Stimulated activated naive CD8-positive, alpha-beta T cell treated with anti-CD3 and anti-CD28 coated beads, Interleukin-15, Interleukin-2, amounts not matched to agents 100 ng/mL and 50 ng/mL, for 24 hours (primary cell): ENCODE results near the gene IER3IP1.
"Not testable (repeated sequence)": the region's sequence is repeated elsewhere in the genome, so short reads cannot be mapped to it uniquely, and the experiment has no call there.

ENCODE experiments used
- H3K27ac Mint-ChIP-seq: one replicate; pipeline ENCODE4 v1.8.0; 2021; ENCODE audit warnings: mild to moderate bottlenecking, mixed read lengths
- H3K27me3 Mint-ChIP-seq: one replicate; pipeline ENCODE4 v1.8.0; 2021; ENCODE audit warnings: mixed read lengths
- H3K36me3 Mint-ChIP-seq: one replicate; pipeline ENCODE4 v1.8.0; 2021; ENCODE audit warnings: low read depth, mixed read lengths
- H3K4me1 Mint-ChIP-seq: one replicate; pipeline ENCODE4 v1.8.0; 2021; ENCODE audit warnings: low read depth, mixed read lengths
- H3K4me3 Mint-ChIP-seq: one replicate; pipeline ENCODE4 v1.8.0; 2021; ENCODE audit warnings: mild to moderate bottlenecking, mixed read lengths
- H3K9me3 Mint-ChIP-seq: one replicate; pipeline ENCODE4 v1.8.0; 2021; ENCODE audit warnings: mixed read lengths

Gene IER3IP1, protein sequence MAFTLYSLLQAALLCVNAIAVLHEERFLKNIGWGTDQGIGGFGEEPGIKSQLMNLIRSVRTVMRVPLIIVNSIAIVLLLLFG

DNA sequence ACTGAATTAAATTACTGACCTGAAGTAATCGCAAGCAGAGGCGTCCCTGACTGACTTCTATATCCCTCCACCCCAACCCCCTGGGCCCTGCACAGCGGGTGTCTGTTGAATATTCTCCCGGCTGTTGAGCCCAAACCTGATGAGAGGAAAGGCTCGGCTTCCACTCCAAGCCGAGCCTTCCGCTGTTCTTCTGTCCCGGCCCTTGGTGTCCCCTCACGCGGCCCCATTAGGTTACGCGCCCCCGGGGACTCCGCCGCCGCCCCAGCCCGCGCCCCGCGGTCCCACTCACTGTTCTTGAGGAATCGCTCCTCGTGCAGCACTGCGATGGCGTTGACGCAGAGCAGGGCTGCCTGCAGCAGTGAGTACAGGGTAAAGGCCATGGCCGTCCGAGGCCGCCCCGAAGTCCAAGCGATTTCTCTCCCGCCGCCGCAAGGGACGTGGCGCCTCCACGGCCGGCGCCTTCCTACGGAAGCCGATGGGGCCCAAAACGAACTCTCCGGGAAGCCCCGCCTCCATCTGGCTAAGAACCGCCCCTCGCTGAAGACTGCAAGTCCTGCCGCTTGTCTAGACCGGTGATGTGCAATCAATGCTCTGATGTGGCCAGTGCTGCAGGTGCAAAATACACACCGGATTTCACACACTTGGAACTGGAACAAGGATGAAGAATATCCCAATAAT, at the start of gene IER3IP1:
Gene IER3IP1, minus strand, starts transcription at position 467 of the 678 bp plus-strand sequence. Its CDS starts 87 bp downstream, at position 380.
- H3K36me3 Mint-ChIP-seq = no peaks in the 10 kb centered on the region
- H3K9me3 Mint-ChIP-seq = no peaks in the 10 kb centered on the region
- H3K27me3 Mint-ChIP-seq = no peaks in the 10 kb centered on the region
- H3K27ac Mint-ChIP-seq = no peak within 1 kb of the TSS
- peak within 1 kb of the TSS; percentile 7 for H3K4me3 Mint-ChIP-seq
- H3K4me1 Mint-ChIP-seq = peaks cover 3% of the 10 kb centered on the region

- Mint-ChIP-seq H3K27ac (no peak overlapping the region), H3K9me3 (no peaks in the 10 kb centered on the region), H3K27me3 (peaks cover 56% of the 10 kb centered on the region)
These were observed 39.5 kb upstream of the IER3IP1 start for GRCh38 chr18:47215554-47216138.

DNA sequence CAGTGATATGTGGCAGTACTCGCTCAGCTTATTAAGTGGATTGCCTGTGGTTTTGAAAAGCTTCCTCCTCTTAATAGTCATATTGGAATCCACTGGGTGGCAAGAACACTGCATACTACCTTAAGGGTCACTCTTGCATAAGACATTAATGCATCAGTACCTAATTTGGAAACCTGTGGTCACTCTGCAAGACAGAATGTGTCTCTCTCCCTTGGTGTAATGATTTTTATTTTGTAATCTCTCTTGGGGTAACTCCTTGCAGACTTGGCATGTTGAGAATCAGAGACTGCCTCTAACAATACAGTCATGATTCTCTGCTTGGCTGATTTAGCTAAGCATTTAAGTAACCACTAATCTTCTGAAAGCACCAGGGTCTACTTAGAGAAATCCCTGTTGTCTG, 33.0 kb upstream of the IER3IP1 start:
- Mint-ChIP-seq H3K27me3 (peaks cover 35% of the 10 kb centered on the region), H3K4me1 (no peaks in the 10 kb centered on the region), H3K36me3 (no peaks in the 10 kb centered on the region), H3K9me3 (no peaks in the 10 kb centered on the region), H3K4me3 (no peak overlapping the region), H3K27ac (no peak overlapping the region)

More at GRCh38 chr18:47215554-47216138, 39.5 kb upstream of the IER3IP1 start:
- Mint-ChIP-seq H3K36me3 (no peaks in the 10 kb centered on the region), H3K4me1 (no peaks in the 10 kb centered on the region), H3K4me3 (no peak overlapping the region)

DNA sequence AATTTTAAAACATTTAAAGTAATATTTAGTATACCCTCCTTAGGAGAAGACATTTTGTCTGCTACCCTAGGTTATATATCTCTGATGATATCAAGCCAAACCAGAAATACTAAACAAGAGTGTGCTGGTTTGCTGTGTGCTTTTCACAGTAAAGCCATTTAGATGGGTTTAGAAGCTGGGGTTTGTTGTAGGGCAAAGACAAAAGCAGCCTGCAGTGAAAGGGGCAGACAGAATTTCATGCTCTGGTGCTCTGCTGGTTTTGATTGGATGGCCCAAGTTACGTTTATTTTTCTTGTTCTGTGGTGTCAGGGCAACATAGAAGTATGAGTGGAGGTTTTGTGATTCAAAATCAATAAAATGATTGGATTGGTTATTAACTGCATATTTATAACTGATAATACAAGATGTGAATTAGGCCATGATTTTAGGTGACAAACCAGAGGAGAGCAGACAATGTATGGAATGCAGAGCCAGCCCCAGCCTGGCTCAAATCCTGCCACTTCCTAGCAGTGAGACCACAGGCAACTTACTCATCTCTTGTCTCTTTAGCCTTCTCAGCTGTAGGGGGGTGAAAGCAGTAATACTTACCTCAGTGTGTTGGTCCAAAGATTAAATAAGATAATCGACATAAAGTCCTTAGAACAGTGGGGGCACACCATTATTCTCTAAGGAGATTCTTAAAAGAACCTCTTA, 30.9 kb upstream of the IER3IP1 start:
- Mint-ChIP-seq H3K36me3 (no peaks in the 10 kb centered on the region), H3K27ac (no peak overlapping the region), H3K4me3 (no peak overlapping the region), H3K27me3 (peaks cover 26% of the 10 kb centered on the region), H3K4me1 (no peaks in the 10 kb centered on the region), H3K9me3 (no peaks in the 10 kb centered on the region)

GRCh38 chr18:47204908-47205522, 28.9 kb upstream of the IER3IP1 start:
- Mint-ChIP-seq H3K9me3 (no peaks in the 10 kb centered on the region), H3K27me3 (peaks cover 18% of the 10 kb centered on the region), H3K4me3 (no peak overlapping the region), H3K36me3 (no peaks in the 10 kb centered on the region), H3K4me1 (no peaks in the 10 kb centered on the region), H3K27ac (no peak overlapping the region)

DNA sequence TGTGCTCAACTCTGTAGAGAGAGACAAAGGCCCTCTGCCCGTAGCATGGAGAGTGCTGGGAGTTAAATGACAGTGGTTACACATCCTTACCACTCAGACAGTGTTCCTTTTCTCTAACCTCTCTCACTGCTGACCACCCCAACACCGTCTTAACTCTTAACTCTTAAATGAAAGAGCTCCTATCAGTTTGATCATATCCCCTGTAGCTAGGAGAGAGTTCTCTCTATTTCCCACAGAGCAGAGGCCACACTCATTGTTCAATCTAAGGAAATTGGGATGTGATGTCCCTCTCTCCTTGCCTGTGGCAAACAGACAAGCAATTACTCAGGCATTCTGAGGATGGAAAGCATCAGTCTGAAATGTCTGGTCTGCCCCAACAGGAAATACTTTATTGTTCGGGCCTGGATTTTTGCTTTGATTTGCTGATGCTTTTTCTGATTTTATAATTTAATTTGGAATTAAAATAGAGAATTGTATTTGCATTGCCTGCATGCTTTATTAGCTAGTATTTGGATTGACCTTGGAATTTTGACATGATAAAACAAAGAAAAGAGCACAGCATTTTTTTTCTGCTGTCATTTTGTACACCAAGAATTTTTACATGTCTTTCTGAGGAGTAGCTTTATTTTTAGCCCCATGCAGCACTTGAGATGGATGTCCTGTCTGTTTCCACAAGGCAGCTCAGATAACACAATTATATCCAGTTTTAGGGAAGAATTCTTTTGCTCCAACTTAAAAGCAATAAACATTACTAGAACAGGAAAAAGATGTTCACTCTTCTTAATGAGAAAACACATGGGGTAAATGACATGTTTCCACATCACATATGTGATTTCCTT, 27.7 kb upstream of the IER3IP1 start:
- Mint-ChIP-seq H3K27ac (no peak overlapping the region), H3K27me3 (peaks cover 8% of the 10 kb centered on the region)

GRCh38 chr18:47195961-47196360, 19.8 kb upstream of the IER3IP1 start:
- not testable (repeated sequence) for H3K36me3 Mint-ChIP-seq, H3K4me3 Mint-ChIP-seq, H3K9me3 Mint-ChIP-seq, H3K4me1 Mint-ChIP-seq, H3K27ac Mint-ChIP-seq
- H3K27me3 Mint-ChIP-seq = peaks cover 33% of the 10 kb centered on the region

More for the DNA sequence above, 27.7 kb upstream of the IER3IP1 start:
- no peaks in the 10 kb centered on the region for H3K36me3 Mint-ChIP-seq
- H3K4me3 Mint-ChIP-seq = no peak overlapping the region
- no peaks in the 10 kb centered on the region for H3K9me3 Mint-ChIP-seq
- no peaks in the 10 kb centered on the region for H3K4me1 Mint-ChIP-seq

GRCh38 chr18:47191961-47192360, 15.8 kb upstream of the IER3IP1 start:
- Mint-ChIP-seq H3K27ac (no peak overlapping the region), H3K4me3 (no peak overlapping the region), H3K36me3 (no peaks in the 10 kb centered on the region), H3K4me1 (peaks cover 4% of the 10 kb centered on the region), H3K27me3 (peaks cover 45% of the 10 kb centered on the region), H3K9me3 (no peaks in the 10 kb centered on the region)

DNA sequence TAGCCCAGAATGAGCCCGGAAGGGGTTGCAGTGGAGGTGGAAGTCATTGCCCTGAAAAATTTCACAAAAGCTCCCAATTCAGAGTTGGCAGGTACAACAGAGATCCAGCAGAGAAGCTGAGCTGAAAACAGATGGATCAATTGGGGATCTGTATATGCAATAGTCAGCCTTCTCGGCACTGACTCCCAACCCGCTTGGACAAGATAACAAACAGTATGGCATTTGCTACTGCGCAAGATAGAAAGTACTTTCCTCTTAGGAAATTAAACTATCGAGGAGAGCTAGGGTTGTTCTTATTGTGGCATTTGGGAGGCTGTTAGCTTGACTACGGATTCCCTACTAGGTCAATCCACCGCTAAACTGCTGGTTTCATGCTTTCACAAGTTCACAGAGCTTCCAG, 11.6 kb upstream of the IER3IP1 start:
- Mint-ChIP-seq H3K4me1 (no peaks in the 10 kb centered on the region), H3K36me3 (no peaks in the 10 kb centered on the region), H3K27me3 (peaks cover 38% of the 10 kb centered on the region), H3K9me3 (peaks cover 16% of the 10 kb centered on the region), H3K27ac (no peak overlapping the region), H3K4me3 (no peak overlapping the region)

- no peak overlapping the region for H3K27ac Mint-ChIP-seq
- no peaks in the 10 kb centered on the region for H3K4me1 Mint-ChIP-seq
- no peaks in the 10 kb centered on the region for H3K36me3 Mint-ChIP-seq
- H3K27me3 Mint-ChIP-seq = peaks cover 27% of the 10 kb centered on the region
- H3K9me3 Mint-ChIP-seq = peaks cover 16% of the 10 kb centered on the region
- H3K4me3 Mint-ChIP-seq = no peak overlapping the region
These were observed 8.4 kb upstream of the IER3IP1 start for GRCh38 chr18:47184419-47185050.

- H3K36me3 Mint-ChIP-seq, H3K4me3 Mint-ChIP-seq, H3K27ac Mint-ChIP-seq, H3K4me1 Mint-ChIP-seq: not testable (repeated sequence)
- H3K27me3 Mint-ChIP-seq = peaks cover 18% of the 10 kb centered on the region
- peaks cover 16% of the 10 kb centered on the region for H3K9me3 Mint-ChIP-seq
These were observed 6.0 kb upstream of the IER3IP1 start for GRCh38 chr18:47182156-47182555.

GRCh38 chr18:47180765-47181164, 4.6 kb upstream of the IER3IP1 start:
- H3K4me1 Mint-ChIP-seq = peaks cover 3% of the 10 kb centered on the region
- peaks cover 16% of the 10 kb centered on the region for H3K9me3 Mint-ChIP-seq
- peaks cover 13% of the 10 kb centered on the region for H3K27me3 Mint-ChIP-seq
- no peak overlapping the region for H3K27ac Mint-ChIP-seq
- H3K36me3 Mint-ChIP-seq = no peaks in the 10 kb centered on the region
- H3K4me3 Mint-ChIP-seq = no peak overlapping the region

DNA sequence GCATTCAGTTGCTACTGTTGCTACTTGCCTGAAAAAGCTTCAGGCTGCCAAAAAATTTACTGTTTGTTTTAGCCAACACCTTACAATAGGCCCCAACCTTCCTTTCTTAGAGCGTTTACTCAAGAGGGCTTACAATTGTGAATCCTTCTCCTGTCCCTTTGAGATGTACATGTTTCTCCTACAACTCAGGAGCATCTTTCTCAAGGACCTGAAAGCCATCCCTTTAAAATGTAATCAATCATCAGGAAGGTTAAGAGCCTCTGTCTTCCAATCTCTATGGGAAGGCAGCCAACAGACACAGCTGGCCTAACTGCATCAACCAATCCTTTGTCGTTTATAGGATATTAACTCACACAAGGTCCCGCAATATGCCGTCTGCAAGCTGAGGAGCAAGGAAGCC, 3.4 kb upstream of the IER3IP1 start:
- H3K27ac Mint-ChIP-seq = no peak overlapping the region
- H3K36me3 Mint-ChIP-seq = no peaks in the 10 kb centered on the region
- H3K9me3 Mint-ChIP-seq = peaks cover 8% of the 10 kb centered on the region
- H3K4me3 Mint-ChIP-seq = no peak overlapping the region
- H3K27me3 Mint-ChIP-seq = peaks cover 12% of the 10 kb centered on the region
- H3K4me1 Mint-ChIP-seq = peaks cover 3% of the 10 kb centered on the region

- Mint-ChIP-seq H3K36me3 (no peaks in the 10 kb centered on the region), H3K9me3 (no peaks in the 10 kb centered on the region), H3K27me3 (no peaks in the 10 kb centered on the region), H3K27ac (no peak overlapping the region), H3K4me1 (peaks cover 3% of the 10 kb centered on the region), H3K4me3 (no peak overlapping the region)
These were observed 774 bp downstream of the IER3IP1 start for GRCh38 chr18:47175283-47175897.
